Skeletal muscle satellite cell (primary cell): Measurements from ENCODE around the gene SNX10.

Experiments
- H3K27me3 ChIP-seq: 2 replicates; pipeline ENCODE4 v1.7.0; 2013; ENCODE audit warnings: low read length; ENCODE audit not compliant: control insufficient read depth, insufficient read depth
- H3K36me3 ChIP-seq: 2 replicates; pipeline ENCODE4 v1.7.0; 2013; ENCODE audit warnings: mild to moderate bottlenecking, control low read depth, low read length; ENCODE audit not compliant: insufficient read depth
- H3K4me1 ChIP-seq: 2 replicates; pipeline ENCODE4 v1.7.0; 2013; ENCODE audit warnings: low read length; ENCODE audit not compliant: control insufficient read depth, insufficient read depth
- H3K4me2 ChIP-seq: 2 replicates; pipeline ENCODE4 v1.7.0; 2013; ENCODE audit warnings: mild to moderate bottlenecking, low read length
- H3K4me3 ChIP-seq: 2 replicates; pipeline ENCODE4 v1.7.0; 2013; ENCODE audit warnings: low read length
- H3K9ac ChIP-seq: 2 replicates; pipeline ENCODE4 v1.7.0; 2013; ENCODE audit warnings: mild to moderate bottlenecking, low read depth, low read length, moderate library complexity
- H3K9me3 ChIP-seq: replicated peaks from 2 replicates; pipeline ENCODE4 v1.7.0; 2013; ENCODE audit warnings: mild to moderate bottlenecking, control low read depth, low read length

The SNX10 gene

DNA sequence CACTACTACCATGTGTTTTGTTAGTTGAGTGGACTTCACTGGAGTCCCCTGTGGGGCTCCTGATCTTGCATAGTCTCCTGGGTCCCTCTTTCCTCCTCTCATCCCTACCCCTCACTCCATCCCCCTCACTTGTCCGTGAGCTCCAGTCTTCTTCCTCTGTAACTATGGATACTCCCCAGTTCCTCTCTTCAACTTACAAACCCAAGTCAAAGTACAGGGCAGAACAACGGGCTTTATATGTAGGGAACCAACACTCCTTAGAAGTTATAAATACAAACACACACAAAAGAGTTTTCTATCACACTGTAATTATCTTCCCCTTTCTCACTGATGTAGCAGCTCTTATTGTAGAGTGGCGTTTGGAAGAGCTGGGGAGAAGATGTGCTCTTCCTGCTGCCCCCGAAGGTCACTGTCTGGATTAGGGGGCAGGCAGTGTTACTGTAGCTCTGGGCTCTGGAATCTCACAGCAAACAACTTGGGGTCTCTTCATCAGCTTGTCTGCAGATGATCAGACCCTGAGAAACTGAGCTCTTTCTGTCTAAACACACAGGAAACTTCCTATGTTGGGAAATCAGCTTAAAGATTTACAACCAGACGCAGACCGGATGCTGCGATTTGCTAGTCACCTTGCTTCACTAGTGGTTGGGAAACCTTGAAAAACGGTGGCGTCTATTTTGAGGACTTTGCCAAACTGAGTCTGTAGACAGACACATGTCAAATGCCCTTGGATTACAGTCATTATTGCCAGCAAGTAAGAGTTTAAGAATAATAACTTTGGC is 13.6 kb downstream of the SNX10 start:
- H3K27me3 ChIP-seq: no peaks in the 10 kb centered on the region
- no peaks in the 10 kb centered on the region for H3K4me1 ChIP-seq
- no peaks in the 10 kb centered on the region for H3K36me3 ChIP-seq
- no peak overlapping the region for H3K4me2 ChIP-seq
- H3K9ac ChIP-seq: no peak overlapping the region
- H3K9me3 ChIP-seq: no peaks in the 10 kb centered on the region
- no peak overlapping the region for H3K4me3 ChIP-seq

DNA sequence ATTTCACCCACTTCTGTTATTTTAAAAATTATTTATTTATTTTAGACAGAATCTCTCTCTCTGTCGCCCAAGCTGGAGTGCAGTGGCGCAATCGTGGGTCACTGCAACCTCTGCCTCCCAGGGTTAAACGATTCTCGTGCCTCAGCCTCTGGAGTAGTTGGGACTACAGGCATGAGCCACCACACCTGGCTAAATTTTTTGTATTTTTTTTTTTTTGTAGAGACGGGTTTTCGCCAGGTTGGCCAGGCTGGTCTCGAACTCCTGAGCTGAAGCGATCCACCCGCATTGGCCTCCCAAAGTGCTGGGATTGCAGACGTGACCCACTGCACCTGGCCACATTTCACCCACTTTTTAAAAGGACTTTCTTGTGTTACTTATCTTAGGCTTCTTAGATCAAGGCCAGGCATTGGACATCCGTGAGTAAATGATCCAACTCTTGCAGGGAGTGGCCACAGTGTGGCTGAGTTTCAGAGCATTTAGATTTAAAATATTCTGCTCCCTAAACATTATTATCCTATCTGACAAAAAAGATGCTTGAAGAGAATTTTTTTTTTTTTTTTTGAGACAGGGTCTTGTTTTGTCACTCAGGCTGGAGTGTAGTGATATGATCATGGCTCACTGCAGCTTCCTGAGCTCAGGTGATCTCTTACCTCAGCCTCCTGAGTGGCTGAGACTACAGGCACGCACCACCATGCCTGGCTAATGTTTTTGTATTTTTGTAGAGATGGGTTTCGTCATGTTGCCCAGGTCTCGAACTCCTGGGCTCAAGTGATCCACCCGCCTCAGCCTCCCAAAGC is 14.4 kb downstream of the SNX10 start:
- H3K36me3 ChIP-seq: no peaks in the 10 kb centered on the region
- no peak overlapping the region for H3K9ac ChIP-seq
- H3K27me3 ChIP-seq: no peaks in the 10 kb centered on the region
- H3K4me3 ChIP-seq: no peak overlapping the region
- H3K9me3 ChIP-seq: no peaks in the 10 kb centered on the region
- H3K4me1 ChIP-seq: no peaks in the 10 kb centered on the region
- H3K4me2 ChIP-seq: no peak overlapping the region

DNA sequence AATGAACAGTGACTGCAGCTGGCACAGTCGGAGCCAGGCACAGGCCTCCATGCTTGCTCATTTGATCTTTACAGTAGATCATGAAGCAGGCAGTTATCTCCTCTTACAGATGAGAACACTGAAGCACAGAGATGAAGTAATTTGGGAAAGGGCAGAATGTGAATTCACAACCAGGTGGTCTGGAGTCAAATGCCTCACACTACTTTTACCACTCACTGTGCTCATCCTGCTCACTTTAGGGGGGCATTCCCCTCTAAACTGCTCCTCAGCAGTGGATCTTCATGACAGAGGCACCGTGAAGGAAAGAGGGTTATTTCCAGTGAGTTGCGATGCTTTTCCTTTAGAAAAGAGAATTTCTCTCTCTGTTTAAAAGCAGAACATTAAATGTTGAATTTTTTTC is 15.1 kb downstream of the SNX10 start:
- H3K27me3 ChIP-seq: no peaks in the 10 kb centered on the region
- H3K36me3 ChIP-seq: no peaks in the 10 kb centered on the region
- no peak overlapping the region for H3K9ac ChIP-seq
- no peak overlapping the region for H3K4me3 ChIP-seq
- H3K9me3 ChIP-seq: no peaks in the 10 kb centered on the region
- no peak overlapping the region for H3K4me2 ChIP-seq
- H3K4me1 ChIP-seq: no peaks in the 10 kb centered on the region

DNA sequence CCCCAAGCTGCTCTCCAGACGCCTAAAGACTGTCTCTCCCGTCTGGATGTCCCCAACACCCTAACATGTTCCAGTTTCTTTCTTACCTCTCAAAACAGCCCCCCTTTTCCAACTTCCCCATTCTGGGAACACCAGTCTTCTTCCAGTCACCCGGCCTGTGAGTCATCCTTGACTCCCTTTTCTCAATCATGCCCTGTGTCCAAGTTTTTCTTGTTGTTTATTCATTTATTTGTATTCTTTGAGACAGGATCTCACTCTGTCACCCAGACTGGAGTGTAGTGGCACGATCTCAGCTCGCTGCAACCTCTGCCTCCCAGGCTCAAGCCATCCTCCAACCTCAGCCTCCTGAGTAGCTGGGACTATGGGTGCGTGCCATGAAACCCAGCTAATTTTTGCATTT is 15.6 kb downstream of the SNX10 start:
- Histone ChIP-seq H3K9me3 (no peaks in the 10 kb centered on the region), H3K4me3 (no peak overlapping the region), H3K27me3 (no peaks in the 10 kb centered on the region), H3K4me2 (no peak overlapping the region), H3K9ac (no peak overlapping the region), H3K4me1 (no peaks in the 10 kb centered on the region), H3K36me3 (no peaks in the 10 kb centered on the region)

DNA sequence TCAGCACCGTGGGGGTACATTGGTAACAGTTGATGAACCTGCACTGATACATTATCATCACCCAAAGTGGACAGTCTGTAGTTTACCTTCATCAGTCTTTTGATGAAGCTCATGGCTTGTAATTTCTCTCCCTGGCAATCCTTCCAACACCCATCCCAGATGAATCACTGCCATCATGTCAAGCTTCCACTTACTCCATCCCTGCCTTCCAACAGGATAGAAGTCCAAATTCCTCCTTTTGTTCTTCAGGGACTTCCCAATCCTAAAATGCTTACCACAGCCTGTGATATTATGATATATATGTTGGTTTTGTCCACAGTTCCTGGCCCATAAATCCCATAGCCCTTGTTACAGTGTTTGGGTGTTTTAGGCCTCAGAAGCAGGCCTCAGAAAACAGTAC is 16.1 kb downstream of the SNX10 start:
- no peak overlapping the region for H3K9ac ChIP-seq
- no peaks in the 10 kb centered on the region for H3K36me3 ChIP-seq
- no peaks in the 10 kb centered on the region for H3K9me3 ChIP-seq
- no peak overlapping the region for H3K4me2 ChIP-seq
- no peaks in the 10 kb centered on the region for H3K27me3 ChIP-seq
- no peaks in the 10 kb centered on the region for H3K4me1 ChIP-seq
- no peak overlapping the region for H3K4me3 ChIP-seq

DNA sequence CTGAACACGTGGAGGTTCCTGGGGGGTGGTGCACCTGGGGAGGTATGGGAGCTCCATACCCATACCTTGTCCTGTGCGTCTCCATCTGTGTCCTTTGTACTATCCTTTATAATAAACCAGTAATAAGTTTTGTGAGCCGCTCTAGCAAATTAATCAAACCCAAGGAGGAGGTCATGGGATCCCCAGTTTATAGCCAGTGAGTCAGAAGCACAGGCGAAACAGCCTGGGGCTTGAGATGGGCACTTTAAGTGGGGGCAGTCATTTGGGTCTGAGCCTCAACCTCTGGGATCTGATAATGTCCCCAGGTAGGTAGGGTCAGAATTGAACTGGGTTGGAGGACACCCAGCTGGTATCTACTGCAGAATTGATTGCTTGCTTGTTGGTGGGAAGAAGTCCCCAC is 16.9 kb downstream of the SNX10 start:
- Histone ChIP-seq H3K27me3 (no peaks in the 10 kb centered on the region), H3K36me3 (no peaks in the 10 kb centered on the region), H3K9me3 (no peaks in the 10 kb centered on the region), H3K4me1 (no peaks in the 10 kb centered on the region), H3K4me3 (no peak overlapping the region), H3K9ac (no peak overlapping the region), H3K4me2 (no peak overlapping the region)

DNA sequence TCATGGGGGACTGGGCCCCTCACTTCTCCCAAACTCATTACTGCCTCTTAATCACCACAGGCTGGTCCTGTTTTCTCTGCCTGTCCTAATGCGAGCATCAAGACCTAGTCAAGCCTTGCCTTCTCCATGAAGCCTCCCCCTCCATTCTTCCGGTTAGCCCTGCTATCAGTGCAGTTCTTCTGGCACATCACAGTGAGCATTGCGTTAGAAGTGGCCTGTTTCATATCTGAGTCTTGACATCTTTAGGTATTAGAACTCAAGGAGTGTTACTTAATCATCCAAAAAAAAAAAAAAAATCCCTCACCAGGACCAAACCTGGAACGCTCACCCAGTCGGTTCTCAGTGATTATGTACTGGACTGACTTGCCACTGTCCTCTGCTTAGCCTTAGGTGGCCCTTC is 17.4 kb downstream of the SNX10 start:
- Histone ChIP-seq H3K27me3 (no peaks in the 10 kb centered on the region), H3K4me1 (no peaks in the 10 kb centered on the region), H3K9me3 (no peaks in the 10 kb centered on the region), H3K36me3 (no peaks in the 10 kb centered on the region), H3K9ac (no peak overlapping the region), H3K4me2 (no peak overlapping the region), H3K4me3 (no peak overlapping the region)

DNA sequence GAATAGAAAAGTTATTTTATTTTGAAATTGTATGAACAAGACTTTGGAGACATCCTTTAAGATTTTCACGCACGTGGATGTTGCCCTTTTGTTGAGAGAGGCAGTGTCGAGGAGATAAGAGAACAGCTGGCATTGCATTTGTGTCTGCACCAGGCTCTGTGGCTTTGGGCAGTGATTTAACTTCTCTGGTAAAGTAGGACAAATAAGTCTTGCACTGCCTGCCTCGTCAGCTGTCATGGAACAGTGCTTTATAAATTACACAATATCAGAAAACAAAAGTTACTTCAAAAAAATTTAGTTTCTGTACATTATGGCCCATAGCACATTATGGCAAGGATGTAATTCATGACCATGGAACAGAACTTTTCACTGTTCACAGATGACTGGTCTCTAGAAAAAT is 20.1 kb downstream of the SNX10 start:
- Histone ChIP-seq H3K36me3 (no peaks in the 10 kb centered on the region), H3K4me1 (no peaks in the 10 kb centered on the region), H3K9me3 (no peaks in the 10 kb centered on the region), H3K4me3 (no peak overlapping the region), H3K27me3 (no peaks in the 10 kb centered on the region), H3K4me2 (no peak overlapping the region), H3K9ac (no peak overlapping the region)

DNA sequence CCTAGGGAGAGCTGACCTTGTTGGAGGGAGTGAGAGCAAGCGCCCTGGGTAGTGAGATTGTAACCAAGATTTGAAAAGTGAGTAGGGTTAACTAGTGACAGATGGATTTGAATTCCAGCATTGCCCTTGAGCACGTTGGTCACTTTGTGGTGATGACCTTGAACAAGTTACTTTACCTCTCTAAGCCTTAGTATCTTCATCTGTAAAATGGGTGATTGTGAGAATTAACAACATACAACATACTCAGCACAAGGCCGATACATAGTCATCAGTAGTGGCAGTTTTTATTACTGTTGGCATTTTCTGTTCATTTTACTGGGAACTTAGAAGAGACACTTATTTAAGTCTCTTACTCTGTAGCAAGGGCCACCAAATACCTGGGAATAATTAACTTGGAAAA is 25.5 kb downstream of the SNX10 start:
- no peak overlapping the region for H3K4me3 ChIP-seq
- no peak overlapping the region for H3K9ac ChIP-seq
- no peaks in the 10 kb centered on the region for H3K36me3 ChIP-seq
- H3K27me3 ChIP-seq: no peaks in the 10 kb centered on the region
- H3K9me3 ChIP-seq: no peaks in the 10 kb centered on the region
- H3K4me2 ChIP-seq: no peak overlapping the region
- no peaks in the 10 kb centered on the region for H3K4me1 ChIP-seq

DNA sequence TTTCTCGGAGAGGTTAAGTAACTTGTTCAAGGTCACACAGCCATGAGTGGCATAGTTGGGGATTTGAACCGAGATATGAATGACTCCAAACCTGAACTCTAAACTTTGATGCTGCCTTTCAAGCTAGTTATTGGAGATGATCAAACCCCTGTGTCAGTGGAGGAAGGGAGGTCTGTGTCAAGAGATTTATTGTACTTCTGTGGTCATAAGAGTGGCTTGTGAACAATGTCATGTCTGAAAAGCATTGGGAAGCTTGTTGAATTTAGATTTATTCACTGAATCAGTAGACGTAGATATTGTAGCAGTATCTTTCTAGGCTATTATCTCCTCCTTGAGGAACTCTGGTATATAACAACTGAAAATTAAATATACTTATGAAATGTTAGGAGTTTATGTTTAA is 27.3 kb downstream of the SNX10 start:
- Histone ChIP-seq H3K27me3 (no peaks in the 10 kb centered on the region), H3K9me3 (no peaks in the 10 kb centered on the region), H3K4me1 (no peaks in the 10 kb centered on the region), H3K4me3 (no peak overlapping the region), H3K36me3 (no peaks in the 10 kb centered on the region), H3K9ac (no peak overlapping the region), H3K4me2 (no peak overlapping the region)

DNA sequence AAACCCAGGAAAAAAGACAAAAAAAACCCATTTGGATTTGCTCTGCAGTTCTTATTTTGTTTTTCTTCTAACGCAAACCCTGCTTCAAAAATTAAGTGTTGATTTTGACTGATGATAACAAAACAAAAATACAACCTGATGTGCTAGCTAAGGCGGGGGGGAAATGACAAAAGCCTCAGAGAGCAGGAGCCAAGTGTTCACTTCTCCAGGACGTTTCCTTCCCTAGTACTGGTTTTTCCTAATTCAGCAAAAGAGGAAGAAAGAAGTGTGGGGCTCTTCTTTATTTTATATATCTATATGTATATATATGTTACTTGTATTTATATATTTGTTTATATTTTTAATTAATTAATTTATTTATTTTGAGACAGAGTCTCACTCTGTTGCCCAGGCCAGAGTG is 28.0 kb downstream of the SNX10 start:
- no peaks in the 10 kb centered on the region for H3K4me1 ChIP-seq
- no peak overlapping the region for H3K4me3 ChIP-seq
- no peak overlapping the region for H3K9ac ChIP-seq
- no peak overlapping the region for H3K4me2 ChIP-seq
- no peaks in the 10 kb centered on the region for H3K27me3 ChIP-seq
- H3K9me3 ChIP-seq: no peaks in the 10 kb centered on the region
- H3K36me3 ChIP-seq: no peaks in the 10 kb centered on the region

DNA sequence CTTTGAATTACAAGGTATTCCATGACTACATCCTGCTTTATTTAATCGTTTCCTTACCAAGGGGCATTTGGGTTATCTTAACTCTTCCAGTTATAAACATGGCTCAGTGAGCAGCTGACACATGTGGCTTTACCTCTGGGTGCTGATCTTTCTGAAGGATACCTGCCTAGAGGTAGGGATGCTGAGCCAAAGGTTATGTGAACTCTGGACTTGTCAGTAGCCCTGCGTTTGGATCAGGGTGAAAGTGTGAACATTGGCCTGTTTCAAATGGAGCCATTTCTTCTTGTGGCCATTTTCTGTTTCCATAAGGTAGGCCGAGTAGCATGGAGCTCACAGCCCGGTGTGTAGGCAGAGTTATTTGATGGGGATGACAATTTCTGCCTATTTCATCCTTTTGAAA is 29.2 kb downstream of the SNX10 start:
- no peaks in the 10 kb centered on the region for H3K4me1 ChIP-seq
- H3K27me3 ChIP-seq: no peaks in the 10 kb centered on the region
- no peaks in the 10 kb centered on the region for H3K36me3 ChIP-seq
- H3K4me3 ChIP-seq: no peak overlapping the region
- no peaks in the 10 kb centered on the region for H3K9me3 ChIP-seq
- no peak overlapping the region for H3K4me2 ChIP-seq
- H3K9ac ChIP-seq: no peak overlapping the region
